Uterus (tissue), 2 donors: ENCODE measurements around the gene IQGAP1.

Experiments
- POLR2A ChIP-seq, 2 donors: fragments of 450-650 bp; IDR thresholded peaks; one replicate each; pipeline ENCODE4 v1.6.1; 2016; ENCODE audit warnings: antibody characterized with exemption in 2 of 2, mild to moderate bottlenecking in 1 of 2, moderate library complexity in 1 of 2
- TF ChIP-seq, protein P1 (sequence below), 4 experiments: fragments of 200-600 bp in 2 of 4; fragments of 450-650 bp in 2 of 4; sonication (generic) in 2 of 4; IDR thresholded peaks; one replicate each; pipeline ENCODE4 v1.5.1; 2016 to 2019; ENCODE audit warnings: antibody characterized with exemption in 4 of 4, mild to moderate bottlenecking in 2 of 4, moderate library complexity in 1 of 4

DNA sequence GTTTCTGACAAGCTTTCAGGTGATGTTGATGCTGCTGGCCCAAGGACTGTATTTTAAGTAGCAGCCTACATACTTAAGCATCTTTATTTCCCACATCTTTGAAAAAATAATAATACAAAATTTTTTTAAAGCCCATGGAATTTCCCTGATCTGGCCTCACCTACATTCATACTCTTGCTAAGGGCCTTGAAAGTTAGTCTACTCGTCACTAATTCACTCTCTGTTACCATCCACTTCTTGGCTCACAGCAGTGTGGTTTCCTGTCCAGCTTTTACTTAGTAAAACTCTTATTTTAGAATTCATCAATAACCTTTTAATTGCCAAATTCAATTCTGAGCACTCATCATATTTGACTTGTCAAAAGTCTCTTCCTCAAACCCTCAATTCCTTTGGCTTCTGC, 82.4 kb downstream of the IQGAP1 start:
- TF ChIP-seq, protein P1, sequence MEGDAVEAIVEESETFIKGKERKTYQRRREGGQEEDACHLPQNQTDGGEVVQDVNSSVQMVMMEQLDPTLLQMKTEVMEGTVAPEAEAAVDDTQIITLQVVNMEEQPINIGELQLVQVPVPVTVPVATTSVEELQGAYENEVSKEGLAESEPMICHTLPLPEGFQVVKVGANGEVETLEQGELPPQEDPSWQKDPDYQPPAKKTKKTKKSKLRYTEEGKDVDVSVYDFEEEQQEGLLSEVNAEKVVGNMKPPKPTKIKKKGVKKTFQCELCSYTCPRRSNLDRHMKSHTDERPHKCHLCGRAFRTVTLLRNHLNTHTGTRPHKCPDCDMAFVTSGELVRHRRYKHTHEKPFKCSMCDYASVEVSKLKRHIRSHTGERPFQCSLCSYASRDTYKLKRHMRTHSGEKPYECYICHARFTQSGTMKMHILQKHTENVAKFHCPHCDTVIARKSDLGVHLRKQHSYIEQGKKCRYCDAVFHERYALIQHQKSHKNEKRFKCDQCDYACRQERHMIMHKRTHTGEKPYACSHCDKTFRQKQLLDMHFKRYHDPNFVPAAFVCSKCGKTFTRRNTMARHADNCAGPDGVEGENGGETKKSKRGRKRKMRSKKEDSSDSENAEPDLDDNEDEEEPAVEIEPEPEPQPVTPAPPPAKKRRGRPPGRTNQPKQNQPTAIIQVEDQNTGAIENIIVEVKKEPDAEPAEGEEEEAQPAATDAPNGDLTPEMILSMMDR (IDR thresholded peaks at IDR 0.05): no peak
- TF ChIP-seq POLR2A (IDR thresholded peaks at IDR 0.05): no peak
